HEK293T (cell line): Measurements from ENCODE around the gene SLC25A22.

Experiments used
- ELF4 ChIP-seq: fragments of 450-650 bp; IDR thresholded peaks from 2 replicates; pipeline ENCODE4 v1.6.1; 2017; ENCODE audit warnings: antibody characterized with exemption
- HDGF ChIP-seq: fragments of 450-650 bp; IDR thresholded peaks from 2 replicates; pipeline ENCODE4 v1.6.1; 2017; ENCODE audit warnings: antibody characterized with exemption, borderline replicate concordance

DNA sequence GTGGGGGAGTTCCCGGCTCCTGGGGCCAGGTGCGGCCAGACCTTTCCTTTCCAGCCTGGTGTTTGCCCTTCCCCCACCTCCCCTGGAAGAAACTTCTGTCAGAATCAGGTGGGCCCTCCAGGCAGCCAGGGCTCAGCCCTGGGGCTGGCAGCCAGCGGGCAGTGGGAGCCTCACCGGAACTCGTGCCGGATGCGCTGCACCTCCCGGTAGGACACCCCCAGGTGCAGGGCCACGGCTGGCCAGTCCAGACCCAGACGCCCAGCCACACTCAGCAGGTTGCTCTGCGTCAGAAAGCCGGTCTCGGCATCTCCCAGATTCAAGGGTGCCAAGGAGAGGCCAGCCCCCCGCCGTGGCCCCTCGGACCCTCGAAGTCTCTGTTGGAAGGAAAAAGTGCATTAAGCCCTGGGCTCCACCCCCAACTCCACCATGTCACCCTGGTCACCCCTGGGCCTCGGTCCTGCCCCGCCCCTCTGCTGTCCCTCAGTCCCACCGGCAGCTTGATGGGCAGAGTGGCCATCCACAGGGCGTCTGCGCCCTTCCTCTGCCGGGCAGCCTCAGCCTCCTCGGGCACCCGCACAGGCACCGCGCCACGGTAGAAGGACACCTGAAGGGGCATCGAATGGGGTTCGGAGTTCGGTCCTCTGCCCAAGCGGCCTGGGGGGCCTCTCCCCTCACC is 1.7 kb upstream of the SLC25A22 start:
- TF ChIP-seq ELF4 (no peak), HDGF (no peak)
